ENCODE data around the gene CREB5. TPM values are rescaled to one million over a fixed set of nuclear protein-coding genes. Genes with fewer than 3 reads are reported as not detected.

The CREB5 gene
- total RNA-seq, 4 donors from 2014 or later = 0.90 to 10.1 (median 4.9) TPM

- Histone ChIP-seq H3K27ac (no peak overlapping the region), H3K9me3 (no peaks in the 10 kb centered on the region), H3K36me3 (no peaks in the 10 kb centered on the region), H3K4me3 (no peak overlapping the region), H3K4me1 (peaks cover 0 to 7% of the 10 kb centered on the region in 2 donors), H3K27me3 (no peaks in the 10 kb centered on the region)
- TF ChIP-seq CTCF (IDR thresholded peaks at IDR 0.05 in 4 of 5, conservative IDR thresholded peaks at IDR 0.05 in 1 of 5) = no peak
- no peak for TF ChIP-seq POLR2A (IDR thresholded peaks at IDR 0.05)
- intact Hi-C loops (cut with DNase I; ENCODE audit: low total_unique reads) = no loop called here
- in situ Hi-C loops (cut with MboI; ENCODE audit: low sequenced_read_pairs in 4 of 4) = loop anchor here in 1 of 4 donors (25.0 kb wide), 1 partner anchor 253 kb away; no protein-coding TSS in a partner anchor
- DNase-seq (no peak), ATAC-seq (no peak)
Observed at GRCh38 chr7:28865601-28866144, 453.4 kb downstream of the CREB5 start.

- H3K27ac ChIP-seq = no peak overlapping the region
- in situ Hi-C loops (cut with MboI; ENCODE audit: low sequenced_read_pairs in 4 of 4) = loop anchor here in 1 of 4 donors (25.0 kb wide), 1 partner anchor 256 kb away; no protein-coding TSS in a partner anchor
- H3K4me3 ChIP-seq = no peak overlapping the region
- H3K9me3 ChIP-seq = no peaks in the 10 kb centered on the region
- intact Hi-C loops (cut with DNase I; ENCODE audit: low total_unique reads) = no loop called here
- no peaks in the 10 kb centered on the region for H3K36me3 ChIP-seq
- ATAC-seq (no peak), DNase-seq (no peak)
- H3K4me1 ChIP-seq = peaks cover 0 to 7% of the 10 kb centered on the region in 2 donors
- TF ChIP-seq POLR2A (IDR thresholded peaks at IDR 0.05) (no peak), CTCF (IDR thresholded peaks at IDR 0.05 in 4 of 5, conservative IDR thresholded peaks at IDR 0.05 in 1 of 5) (no peak)
- no peaks in the 10 kb centered on the region for H3K27me3 ChIP-seq
Observed at GRCh38 chr7:28868712-28869111, 456.4 kb downstream of the CREB5 start.

- in situ Hi-C loops (cut with MboI; ENCODE audit: low sequenced_read_pairs in 4 of 4) = loop anchor here in 1 of 4 donors (25.0 kb wide), 1 partner anchor 259 kb away; no protein-coding TSS in a partner anchor
- no peak for ATAC-seq
Observed at GRCh38 chr7:28871077-28871476, 458.8 kb downstream of the CREB5 start.

GRCh38 chr7:28871631-28872030 lies 459.3 kb downstream of the CREB5 start:
- no peak overlapping the region for H3K27ac ChIP-seq
- H3K4me3 ChIP-seq = no peak overlapping the region
- no peaks in the 10 kb centered on the region for H3K4me1 ChIP-seq
- in situ Hi-C loops (cut with MboI; ENCODE audit: low sequenced_read_pairs in 4 of 4) = loop anchor here in 1 of 4 donors (25.0 kb wide), 1 partner anchor 259 kb away; no protein-coding TSS in a partner anchor
- ATAC-seq (no peak), DNase-seq (no peak)
- TF ChIP-seq POLR2A (IDR thresholded peaks at IDR 0.05) (no peak), CTCF (IDR thresholded peaks at IDR 0.05 in 4 of 5, conservative IDR thresholded peaks at IDR 0.05 in 1 of 5) (no peak)
- no peaks in the 10 kb centered on the region for H3K9me3 ChIP-seq
- intact Hi-C loops (cut with DNase I; ENCODE audit: low total_unique reads) = no loop called here
- no peaks in the 10 kb centered on the region for H3K36me3 ChIP-seq
- no peaks in the 10 kb centered on the region for H3K27me3 ChIP-seq

More at GRCh38 chr7:28871077-28871476, 458.8 kb downstream of the CREB5 start:
- TF ChIP-seq CTCF (IDR thresholded peaks at IDR 0.05 in 4 of 5, conservative IDR thresholded peaks at IDR 0.05 in 1 of 5) = no peak
- TF ChIP-seq POLR2A (IDR thresholded peaks at IDR 0.05) = no peak
- no peaks in the 10 kb centered on the region for H3K4me1 ChIP-seq
- no peaks in the 10 kb centered on the region for H3K9me3 ChIP-seq
- H3K36me3 ChIP-seq = no peaks in the 10 kb centered on the region
- H3K4me3 ChIP-seq = no peak overlapping the region
- H3K27ac ChIP-seq = no peak overlapping the region
- intact Hi-C loops (cut with DNase I; ENCODE audit: low total_unique reads) = no loop called here
- DNase-seq = no peak
- H3K27me3 ChIP-seq = no peaks in the 10 kb centered on the region

Measured in gastrocnemius medialis (tissue), 4 donors.